Measurements from ENCODE around the gene SYNE2. TPM values are rescaled to one million over a fixed set of nuclear protein-coding genes. Genes with fewer than 3 reads are reported as not detected.

SYNE2 gene
- total and polyA plus RNA-seq, 2 of the 8 experiments (the other 6 are each of a cell fraction or from before 2014, with no cell fraction given), result 32.6 to 46.1 TPM

DNA sequence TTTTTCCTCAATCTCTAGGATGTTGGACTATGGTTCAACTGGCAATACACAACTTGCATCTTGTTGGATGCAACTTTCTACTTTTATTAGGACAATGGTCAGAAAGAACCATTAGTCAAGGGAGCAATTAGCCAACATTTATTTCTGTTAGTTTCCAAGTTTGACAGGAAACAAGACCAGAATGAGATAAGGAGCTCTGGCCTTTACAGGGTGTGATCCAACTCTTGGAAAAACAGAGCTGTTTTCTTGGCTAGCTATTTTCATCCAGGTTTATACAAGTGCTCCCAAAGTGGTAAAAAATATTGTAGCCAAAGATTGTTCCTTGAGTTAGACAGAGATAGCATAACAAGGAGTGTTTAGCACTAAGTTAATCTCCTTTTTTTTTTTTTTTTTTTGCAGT, 3.9 kb upstream of the SYNE2 start (continued):
- TF ChIP-seq CHD7 (IDR thresholded peaks at IDR 0.05; ENCODE audit: insufficient replicate concordance, low read length) (no peak), PHF8 (conservative IDR thresholded peaks at IDR 0.05; ENCODE audit: low read depth, low read length) (no peak), BRCA1 (IDR thresholded peaks at IDR 0.05; ENCODE audit: low read depth, low read length) (no peak), SRF (IDR thresholded peaks at IDR 0.05; ENCODE audit: low read depth, low read length) (no peak), CREB1 (IDR thresholded peaks at IDR 0.05) (no peak), USF2 (IDR thresholded peaks at IDR 0.05; ENCODE audit: low read length) (no peak)

Measured in H1 (cell line).